SU-DHL-6 (cell line): Measurements from ENCODE around the gene STIL.

Experiments
- CTCF ChIP-seq: fragments of 200-600 bp; sonication (generic); IDR thresholded peaks from one replicate; pipeline ENCODE4 v1.5.1; 2017; ENCODE audit warnings: antibody characterized with exemption, mild to moderate bottlenecking, low read length, moderate library complexity; ENCODE audit not compliant: insufficient read depth, poor library complexity, severe bottlenecking
- EZH2phosphoT487 ChIP-seq: fragments of 200-600 bp; sonication (generic), shearing (Covaris generic); conservative IDR thresholded peaks from 2 replicates; pipeline ENCODE4 v1.6.1; 2018; ENCODE audit warnings: mild to moderate bottlenecking, antibody characterized with exemption, low read length, moderate library complexity, mixed read lengths

- TF ChIP-seq CTCF (no peak), EZH2phosphoT487 (no peak)
Measured at GRCh38 chr1:47337350-47337749, 23.4 kb upstream of the STIL start.
